GM18499 (cell line): ENCODE measurements around the gene CNTROB.
"Not testable (repeated sequence)": the region's sequence is repeated elsewhere in the genome, so short reads cannot be mapped to it uniquely, and the experiment has no call there.

Source experiments
- ATAC-seq: cut with Tn5 transposase; IDR thresholded peaks from one replicate; pipeline ENCODE4 v1.9.1; 2021; ENCODE audit warnings: moderate number of reproducible peaks; ENCODE audit not compliant: insufficient read depth, unreplicated experiment

CNTROB gene

GRCh38 chr17:7940034-7940433 is 8.0 kb downstream of the CNTROB start:
- ATAC-seq = no peak

- no peak for ATAC-seq
Measured at GRCh38 chr17:7940743-7941142, 8.7 kb downstream of the CNTROB start.

GRCh38 chr17:7943291-7943690 is 11.3 kb downstream of the CNTROB start:
- no peak for ATAC-seq

- ATAC-seq = no peak
Measured at GRCh38 chr17:7944326-7944725, 12.3 kb downstream of the CNTROB start.

- ATAC-seq = no peak
Measured at GRCh38 chr17:7945651-7946050, 13.6 kb downstream of the CNTROB start.

- no peak for ATAC-seq
Measured at GRCh38 chr17:7946441-7946840, 14.4 kb downstream of the CNTROB start.

- ATAC-seq = no peak
Measured at GRCh38 chr17:7947651-7948050, 15.6 kb downstream of the CNTROB start.

GRCh38 chr17:7950578-7950977 is 18.6 kb downstream of the CNTROB start:
- no peak for ATAC-seq

- no peak for ATAC-seq
Measured at GRCh38 chr17:7951143-7951792, 19.3 kb downstream of the CNTROB start.

GRCh38 chr17:7953266-7953665 is 21.3 kb downstream of the CNTROB start:
- ATAC-seq = not testable (repeated sequence)

GRCh38 chr17:7955414-7956227 is 23.6 kb downstream of the CNTROB start:
- ATAC-seq = no peak

GRCh38 chr17:7956228-7956965 is 24.4 kb downstream of the CNTROB start:
- no peak for ATAC-seq

- no peak for ATAC-seq
Measured at GRCh38 chr17:7959503-7960253, 27.7 kb downstream of the CNTROB start.

- ATAC-seq = no peak
Measured at GRCh38 chr17:7961421-7961820, 29.4 kb downstream of the CNTROB start.

- no peak for ATAC-seq
Measured at GRCh38 chr17:7967751-7968150, 35.7 kb downstream of the CNTROB start.

- no peak for ATAC-seq
Measured at GRCh38 chr17:7969433-7969832, 37.4 kb downstream of the CNTROB start.

GRCh38 chr17:7971651-7972050 is 39.6 kb downstream of the CNTROB start:
- ATAC-seq = no peak

GRCh38 chr17:7972131-7972785 is 40.3 kb downstream of the CNTROB start:
- ATAC-seq = no peak

GRCh38 chr17:7974638-7975131 is 42.7 kb downstream of the CNTROB start:
- no peak for ATAC-seq

GRCh38 chr17:7977039-7977438 is 45.0 kb downstream of the CNTROB start:
- no peak for ATAC-seq
